ENCODE measurements around the gene RPL13A.
A peak's percentile ranks its signal among the peaks of the same experiment; 100 is the strongest.

RPL13A gene

GRCh38 chr19:49512970-49513745, 25.8 kb downstream of the RPL13A start:
- no peak for DNase-seq

DNA sequence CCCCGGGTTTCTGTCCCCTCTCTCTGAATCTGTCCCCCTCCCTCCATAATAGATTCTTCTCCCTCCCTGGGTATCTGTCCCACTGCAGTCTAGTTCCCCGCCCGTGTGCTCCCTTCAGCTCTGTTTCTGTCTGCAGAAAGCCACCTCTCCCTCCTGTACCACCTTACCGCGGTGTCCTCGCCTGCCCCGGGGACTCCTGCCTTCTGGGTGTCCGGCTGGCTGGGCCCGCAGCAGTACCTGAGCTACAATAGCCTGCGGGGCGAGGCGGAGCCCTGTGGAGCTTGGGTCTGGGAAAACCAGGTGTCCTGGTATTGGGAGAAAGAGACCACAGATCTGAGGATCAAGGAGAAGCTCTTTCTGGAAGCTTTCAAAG, 26.3 kb downstream of the RPL13A start:
- DNase-seq: no peak

- DNase-seq: no peak
Measured at GRCh38 chr19:49514151-49514550, 26.7 kb downstream of the RPL13A start.

GRCh38 chr19:49515767-49516166, 28.4 kb downstream of the RPL13A start:
- DNase-seq: peak; percentile 90 to 95

- no peak for DNase-seq
Measured at GRCh38 chr19:49518033-49518432, 30.6 kb downstream of the RPL13A start.

DNA sequence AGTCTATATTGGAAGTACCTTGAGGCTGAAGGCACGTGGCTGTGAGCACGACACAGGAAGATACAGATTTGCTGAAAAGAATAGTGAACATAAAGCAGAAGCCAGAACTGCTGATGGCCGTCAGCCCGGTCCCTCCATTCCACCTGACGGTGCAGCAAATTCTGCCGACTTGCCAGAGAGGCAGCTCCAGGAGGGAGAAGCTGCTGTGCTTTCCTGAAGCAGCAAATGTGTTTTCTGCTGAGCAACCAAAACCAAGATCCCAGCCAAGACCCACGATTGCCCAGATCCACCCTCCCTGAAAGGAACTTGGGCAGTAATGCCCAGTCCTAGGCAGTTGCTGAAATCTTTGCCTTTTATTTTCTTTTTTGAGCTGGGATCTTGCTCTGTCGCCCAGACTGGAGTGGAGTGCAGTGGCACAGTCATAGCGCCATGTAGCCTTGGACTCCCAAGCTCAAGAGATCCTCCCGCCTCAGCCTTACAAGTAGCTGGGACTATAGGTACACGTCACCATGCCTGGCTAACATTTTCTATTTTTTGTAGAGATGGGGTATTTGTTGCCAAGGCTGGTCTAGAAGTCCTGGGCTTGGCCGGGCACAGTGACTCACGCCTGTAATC, 33.4 kb downstream of the RPL13A start:
- DNase-seq: no peak

GRCh38 chr19:49524812-49525455, 37.5 kb downstream of the RPL13A start:
- DNase-seq: no peak

DNA sequence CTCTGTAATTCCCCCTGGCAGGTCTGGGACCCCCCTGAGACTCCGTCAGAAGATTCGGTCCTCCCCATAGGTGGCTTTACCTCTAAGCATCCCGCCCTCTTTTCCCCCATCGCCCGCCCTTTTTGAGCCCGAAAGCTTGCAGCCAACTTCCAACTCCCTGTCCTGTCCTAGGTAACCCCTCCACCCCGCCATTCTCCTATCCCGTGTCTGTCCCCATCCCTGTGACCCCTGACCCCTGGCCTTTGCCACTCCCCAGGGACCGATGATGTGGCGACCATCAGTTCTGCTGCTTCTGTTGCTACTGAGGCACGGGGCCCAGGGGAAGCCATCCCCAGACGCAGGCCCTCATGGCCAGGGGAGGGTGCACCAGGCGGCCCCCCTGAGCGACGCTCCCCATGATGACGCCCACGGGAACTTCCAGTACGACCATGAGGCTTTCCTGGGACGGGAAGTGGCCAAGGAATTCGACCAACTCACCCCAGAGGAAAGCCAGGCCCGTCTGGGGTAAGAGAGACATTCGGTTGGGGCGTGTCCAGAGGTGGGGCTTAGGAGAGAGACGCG, 40.9 kb downstream of the RPL13A start:
- DNase-seq: no peak

GRCh38 chr19:49530708-49531107, 43.3 kb downstream of the RPL13A start:
- no peak for DNase-seq

DNA sequence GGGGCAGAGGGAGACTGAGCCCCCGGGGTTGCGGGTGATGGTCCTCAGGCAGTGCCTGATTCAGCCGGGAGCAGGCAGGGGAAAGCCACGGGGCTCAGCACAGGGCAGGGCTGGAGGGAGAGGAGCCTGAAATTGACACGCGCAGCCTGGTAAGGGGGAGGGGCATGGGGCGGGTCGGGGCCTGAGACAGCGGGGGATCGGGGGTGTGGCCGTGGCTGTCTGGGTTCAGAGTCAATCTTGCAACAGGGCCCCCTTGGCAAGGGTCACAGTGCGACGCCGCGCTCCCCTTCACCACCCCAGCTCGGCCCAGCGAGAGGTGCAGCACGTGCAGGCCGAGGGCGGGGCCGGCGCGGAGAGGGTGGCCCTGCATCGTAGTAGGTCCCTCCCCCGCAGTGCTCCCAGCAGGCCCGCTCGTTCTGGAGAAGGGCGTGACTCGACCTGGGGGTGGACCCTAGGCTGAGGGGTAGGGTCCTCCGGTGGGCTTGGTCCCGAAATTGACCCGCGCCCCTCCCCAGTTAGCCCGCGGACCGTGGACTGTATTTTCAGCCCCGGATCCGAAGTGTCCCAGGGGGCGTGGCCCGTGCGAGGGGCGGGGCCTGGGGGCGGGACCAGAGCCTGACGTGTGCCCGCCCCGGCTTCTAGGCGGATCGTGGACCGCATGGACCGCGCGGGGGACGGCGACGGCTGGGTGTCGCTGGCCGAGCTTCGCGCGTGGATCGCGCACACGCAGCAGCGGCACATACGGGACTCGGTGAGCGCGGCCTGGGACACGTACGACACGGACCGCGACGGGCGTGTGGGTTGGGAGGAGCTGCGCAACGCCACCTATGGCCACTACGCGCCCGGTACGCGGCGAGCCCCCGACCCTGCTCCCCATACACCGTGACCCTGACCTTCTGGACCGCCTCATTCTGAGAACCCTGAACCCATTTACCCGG, 46.4 kb downstream of the RPL13A start:
- DNase-seq: peak; percentile 55 to 79

GRCh38 chr19:49534632-49535385, 47.4 kb downstream of the RPL13A start:
- no peak for DNase-seq

GRCh38 chr19:49536921-49537462, 49.6 kb downstream of the RPL13A start:
- DNase-seq: no peak

DNA sequence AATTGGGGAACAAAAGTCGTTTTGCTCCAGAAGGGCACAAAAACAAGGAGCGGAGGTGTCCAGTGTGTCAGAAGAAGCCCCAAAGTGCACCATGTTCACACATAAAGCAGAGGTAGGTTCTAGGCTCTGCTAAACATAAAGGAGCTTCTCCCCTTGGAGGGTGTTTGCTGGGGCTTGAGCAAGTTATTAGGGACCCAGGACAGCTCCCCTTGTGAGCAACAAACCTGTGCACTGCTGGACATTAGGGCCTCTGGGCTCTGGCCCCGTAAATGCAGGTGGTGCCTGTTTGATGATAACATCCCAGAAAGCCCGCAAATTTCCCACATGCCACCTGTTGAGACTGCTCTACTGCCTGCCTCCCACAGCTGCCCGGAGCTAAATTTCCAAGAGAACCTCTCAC, 51.2 kb downstream of the RPL13A start:
- DNase-seq: no peak

DNA sequence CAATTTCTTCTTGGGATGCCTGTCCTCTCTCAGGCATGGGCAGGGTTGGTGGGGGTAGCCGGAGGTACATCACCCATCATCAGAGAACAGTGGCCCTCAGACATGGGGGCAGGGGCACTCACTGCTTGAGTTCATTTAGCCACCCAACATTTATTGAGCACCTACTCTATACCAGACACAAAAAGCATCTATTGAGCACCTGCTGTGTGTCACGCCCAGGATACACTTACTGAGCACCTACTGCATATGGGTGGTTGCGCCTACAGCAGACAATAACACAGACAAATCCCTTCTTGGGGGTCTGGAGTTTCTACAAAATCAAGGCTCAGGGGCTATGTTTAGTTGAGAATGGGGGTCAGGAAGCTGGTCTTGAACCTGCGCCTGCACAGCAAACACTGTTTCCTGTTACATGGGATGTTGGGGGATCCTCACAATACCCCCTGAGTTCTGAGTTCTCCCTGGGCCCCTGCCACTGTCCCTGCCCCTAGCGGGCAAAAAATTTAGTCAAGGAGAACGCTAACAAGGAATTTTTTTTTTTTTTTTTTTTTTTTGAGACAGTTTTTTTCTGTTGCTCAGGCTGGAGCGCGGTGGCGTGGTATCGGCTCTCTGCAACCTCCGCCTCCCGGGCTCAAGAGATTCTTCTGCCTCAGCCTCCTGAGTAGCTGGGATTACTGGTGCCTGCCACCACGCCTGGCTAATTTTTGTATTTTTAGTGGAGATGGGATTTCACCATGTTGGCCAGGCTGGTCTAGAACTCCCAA, 52.0 kb downstream of the RPL13A start:
- DNase-seq: no peak
